ENCODE measurements around the gene FAM168A.

The FAM168A gene

GRCh38 chr11:73551677-73552076 is 46.2 kb downstream of the FAM168A start:
- DNase-seq (ENCODE audit: extremely low read depth, low read depth): no peak
- no peak for TF ChIP-seq CTCF (IDR thresholded peaks at IDR 0.05; ENCODE audit: low read depth, low read length, missing control alignments)
- no peak overlapping the region for H3K4me3 ChIP-seq (replicated peaks; ENCODE audit: low read depth, low read length)

GRCh38 chr11:73549376-73549775 is 48.5 kb downstream of the FAM168A start:
- no peak overlapping the region for H3K4me3 ChIP-seq (replicated peaks; ENCODE audit: low read depth, low read length)
- no peak for DNase-seq (ENCODE audit: extremely low read depth, low read depth)
- TF ChIP-seq CTCF (IDR thresholded peaks at IDR 0.05; ENCODE audit: low read depth, low read length, missing control alignments): no peak

- no peak for DNase-seq (ENCODE audit: extremely low read depth, low read depth)
- no peak overlapping the region for H3K4me3 ChIP-seq (replicated peaks; ENCODE audit: low read depth, low read length)
- no peak for TF ChIP-seq CTCF (IDR thresholded peaks at IDR 0.05; ENCODE audit: low read depth, low read length, missing control alignments)
These were observed 50.0 kb downstream of the FAM168A start for GRCh38 chr11:73547706-73548595.

DNA sequence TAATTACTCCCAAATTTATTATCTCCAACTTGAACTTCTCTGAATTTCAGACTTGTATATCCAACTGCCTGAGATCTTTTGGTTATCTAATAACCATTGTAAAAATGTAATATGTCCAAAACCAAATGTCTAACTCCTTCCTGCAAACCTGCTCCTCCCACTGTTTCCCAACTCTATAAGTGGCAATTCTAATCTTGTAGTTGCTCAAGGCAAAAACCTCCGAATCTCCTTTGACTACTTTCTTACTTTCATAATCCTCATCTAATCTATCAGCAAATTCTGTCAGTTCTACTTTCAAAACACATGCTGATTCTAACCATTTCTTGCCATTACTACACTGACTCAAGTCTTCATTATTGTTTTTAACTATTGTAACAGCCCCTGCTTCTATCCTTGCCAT is 55.7 kb downstream of the FAM168A start:
- DNase-seq (ENCODE audit: extremely low read depth, low read depth): no peak
- TF ChIP-seq CTCF (IDR thresholded peaks at IDR 0.05; ENCODE audit: low read depth, low read length, missing control alignments): no peak
- H3K4me3 ChIP-seq (replicated peaks; ENCODE audit: low read depth, low read length): no peak overlapping the region

DNA sequence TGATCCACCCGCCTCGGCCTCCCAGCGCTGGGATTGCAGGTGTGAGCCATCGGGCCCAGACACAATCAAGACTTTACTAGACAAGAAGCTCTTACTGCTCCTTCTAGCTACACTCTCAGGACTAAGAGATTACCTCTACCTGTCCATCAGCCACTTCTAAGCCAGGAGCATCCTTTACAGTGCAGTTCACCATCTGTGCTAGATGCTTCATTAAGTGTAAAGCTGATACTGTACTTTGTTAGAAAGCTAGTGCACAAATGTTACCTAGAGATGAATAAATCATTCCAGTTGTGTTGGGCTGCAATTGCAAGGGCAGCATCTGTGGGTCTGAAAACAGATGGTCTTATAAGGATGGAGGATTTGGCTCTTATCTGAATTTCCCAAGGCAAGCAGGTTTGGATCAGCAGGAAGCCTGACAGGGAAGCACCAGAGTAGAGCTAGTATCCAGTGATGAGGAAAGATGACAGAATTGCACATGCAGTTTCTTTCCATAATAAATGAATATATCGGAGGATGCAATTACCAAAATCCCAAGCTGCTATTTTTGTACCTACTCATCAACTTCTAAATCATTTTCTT is 58.3 kb downstream of the FAM168A start:
- no peak for TF ChIP-seq CTCF (IDR thresholded peaks at IDR 0.05; ENCODE audit: low read depth, low read length, missing control alignments)
- DNase-seq (ENCODE audit: extremely low read depth, low read depth): no peak
- no peak overlapping the region for H3K4me3 ChIP-seq (replicated peaks; ENCODE audit: low read depth, low read length)

- no peak for TF ChIP-seq CTCF (IDR thresholded peaks at IDR 0.05; ENCODE audit: low read depth, low read length, missing control alignments)
- DNase-seq (ENCODE audit: extremely low read depth, low read depth): no peak
- H3K4me3 ChIP-seq (replicated peaks; ENCODE audit: low read depth, low read length): no peak overlapping the region
These were observed 59.5 kb downstream of the FAM168A start for GRCh38 chr11:73538381-73538872.
